K562 (cell line): ENCODE measurements around the gene MORC1. TPM values are rescaled to one million over a fixed set of nuclear protein-coding genes. Genes with fewer than 3 reads are reported as not detected.

Experiments
- CREM ChIP-seq: IDR thresholded peaks from 2 replicates; pipeline ENCODE4 v1.6.1; 2014; ENCODE audit warnings: antibody characterized with exemption, low read depth
- MGA ChIP-seq: fragments of 450-650 bp; IDR thresholded peaks from 2 replicates; pipeline ENCODE4 v1.6.1; 2016; ENCODE audit warnings: mild to moderate bottlenecking, moderate library complexity
- RBM22 ChIP-seq: fragments of 200-400 bp; formaldehyde crosslinking; IDR thresholded peaks from 2 replicates; pipeline ENCODE4 v1.6.1; 2018; ENCODE audit warnings: low read length, low read depth; ENCODE audit not compliant: poor library complexity, severe bottlenecking
- SMAD2 ChIP-seq: fragments of 150-350 bp; IDR thresholded peaks from 2 replicates; pipeline ENCODE4 v1.6.1; 2014; ENCODE audit warnings: low read depth, mild to moderate bottlenecking, low read length
- ZNF280A ChIP-seq: fragments of 450-650 bp; IDR thresholded peaks from 2 replicates; pipeline ENCODE4 v1.6.1; 2018; ENCODE audit warnings: mild to moderate bottlenecking, low read depth; ENCODE audit not compliant: partially characterized antibody
- polyA plus RNA-seq, 8 experiments: library from polyadenylated mRNA; depleted of rRNA in 4 of 8; stranded (reverse) in 5 of 8; unstranded in 3 of 8; fragments of >200 nt; fragmentation: Nextera tagmentation in 2 of 8; fragmentation: Illumina TruSeq in 1 of 8; extraction: Ambion mirVana in 2 of 8; extraction: Trizol in 1 of 8; gene quantifications; 2 replicates each; pipeline versions ENCODE4 v1.2.1 to v1.2.3, GENCODE V29; 2011 to 2014; ENCODE audit warnings: inconsistent platforms in 1 of 8, missing spikeins in 1 of 8
- total RNA-seq, 7 experiments: library from RNA; depleted of rRNA in 6 of 7; stranded (reverse); fragments of >200 nt in 6 of 7; fragmentation: Illumina TruSeq in 2 of 7; extraction: Trizol in 2 of 7; gene quantifications; 2 replicates each; pipeline versions ENCODE4 v1.2.1 to v1.2.3, GENCODE V29; 2011 to 2021; ENCODE audit warnings: low replicate concordance in 1 of 7

MORC1 gene
- total and polyA plus RNA-seq, 9 of the 15 experiments (the other 6 are each of a cell fraction or from before 2014, with no cell fraction given), result 0.08 to 0.41 (median 0.30) TPM; not detected in 1

GRCh38 chr3:109117939-109118338 is at the start of gene MORC1 (continued):
- TF ChIP-seq MGA (peak; percentile 69), RBM22 (no peak), ZNF280A (no peak), SMAD2 (no peak), CREM (peak; percentile 68)
